AG09309 (cell line): ENCODE measurements around the gene DEPDC1.

ENCODE experiments used
- DNase-seq: peaks from one replicate; pipeline ENCODE4 v3.0.0-alpha.2; 2010; ENCODE audit warnings: low read depth
- H3K4me3 ChIP-seq: 2 replicates; pipeline ENCODE4 v1.5.1; 2011; ENCODE audit warnings: mild to moderate bottlenecking, low read depth, low read length, moderate library complexity; ENCODE audit not compliant: control insufficient read depth
- TF ChIP-seq, protein P1 (sequence below): IDR thresholded peaks from 2 replicates; pipeline ENCODE4 v1.5.1; 2011; ENCODE audit warnings: mild to moderate bottlenecking, low read depth, low read length, inconsistent platforms; ENCODE audit not compliant: insufficient read depth, control insufficient read depth; ENCODE audit errors: missing control alignments

Gene DEPDC1

DNA sequence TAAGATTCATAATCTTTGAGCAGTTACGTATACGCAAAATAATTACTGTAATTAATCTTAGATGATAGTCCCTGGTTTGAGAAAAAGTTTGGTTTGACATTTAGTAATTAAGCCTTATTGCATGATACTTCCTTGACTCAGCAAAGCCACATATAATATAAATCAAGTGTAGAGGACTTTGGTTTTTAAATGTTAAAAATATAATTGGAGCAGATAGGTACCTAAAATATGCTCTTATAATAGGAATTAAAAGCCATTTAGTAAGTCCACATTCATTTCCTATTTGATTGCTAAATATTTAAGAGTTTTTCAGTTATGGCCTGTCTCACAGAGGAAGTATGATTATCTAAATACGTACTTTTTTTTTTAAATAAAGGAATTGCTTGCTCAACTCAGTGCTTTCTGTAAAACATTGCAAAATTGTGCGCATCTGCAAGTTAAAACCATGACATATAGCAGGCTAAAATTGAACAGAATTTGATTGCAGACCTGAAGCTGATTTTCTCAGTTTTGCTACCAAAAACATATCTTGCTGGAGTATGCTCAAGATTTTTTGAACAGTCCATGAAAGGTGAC is 67.6 kb downstream of the DEPDC1 start:
- no peak overlapping the region for H3K4me3 ChIP-seq
- DNase-seq, result no peak
- TF ChIP-seq, protein P1, sequence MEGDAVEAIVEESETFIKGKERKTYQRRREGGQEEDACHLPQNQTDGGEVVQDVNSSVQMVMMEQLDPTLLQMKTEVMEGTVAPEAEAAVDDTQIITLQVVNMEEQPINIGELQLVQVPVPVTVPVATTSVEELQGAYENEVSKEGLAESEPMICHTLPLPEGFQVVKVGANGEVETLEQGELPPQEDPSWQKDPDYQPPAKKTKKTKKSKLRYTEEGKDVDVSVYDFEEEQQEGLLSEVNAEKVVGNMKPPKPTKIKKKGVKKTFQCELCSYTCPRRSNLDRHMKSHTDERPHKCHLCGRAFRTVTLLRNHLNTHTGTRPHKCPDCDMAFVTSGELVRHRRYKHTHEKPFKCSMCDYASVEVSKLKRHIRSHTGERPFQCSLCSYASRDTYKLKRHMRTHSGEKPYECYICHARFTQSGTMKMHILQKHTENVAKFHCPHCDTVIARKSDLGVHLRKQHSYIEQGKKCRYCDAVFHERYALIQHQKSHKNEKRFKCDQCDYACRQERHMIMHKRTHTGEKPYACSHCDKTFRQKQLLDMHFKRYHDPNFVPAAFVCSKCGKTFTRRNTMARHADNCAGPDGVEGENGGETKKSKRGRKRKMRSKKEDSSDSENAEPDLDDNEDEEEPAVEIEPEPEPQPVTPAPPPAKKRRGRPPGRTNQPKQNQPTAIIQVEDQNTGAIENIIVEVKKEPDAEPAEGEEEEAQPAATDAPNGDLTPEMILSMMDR, result no peak

DNA sequence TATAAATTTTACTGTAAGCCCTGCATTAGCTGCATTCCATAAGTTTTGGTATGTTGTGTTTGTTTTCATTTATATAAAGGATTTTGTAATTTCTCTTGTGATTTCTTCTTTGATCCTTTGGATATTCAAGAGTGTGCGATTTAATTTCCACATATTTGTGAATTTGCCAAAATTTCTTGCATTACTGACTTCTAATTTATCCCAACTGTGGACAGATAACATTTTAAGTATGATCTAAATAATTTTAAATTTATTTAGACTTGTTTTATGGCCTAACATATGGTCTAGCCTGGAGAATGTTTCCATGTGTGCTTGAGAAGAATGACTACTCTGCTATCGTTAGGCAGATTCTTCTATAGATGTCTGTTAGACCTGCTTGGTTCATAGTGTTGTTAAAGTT is 70.3 kb downstream of the DEPDC1 start:
- DNase-seq, result no peak
- TF ChIP-seq, protein P1, result no peak
- no peak overlapping the region for H3K4me3 ChIP-seq
